Stimulated activated CD8-positive, alpha-beta memory T cell treated with anti-CD3 and anti-CD28 coated beads, Interleukin-12 subunit alpha, Interleukin-12 subunit beta, amount 100 ng/mL, for 1 hour (primary cell): ENCODE measurements around the gene TDRD3.

ENCODE experiments used
- DNase-seq: peaks from one replicate; pipeline ENCODE4 v3.0.0-alpha.2; 2020; ENCODE audit warnings: low read depth

Gene TDRD3

DNA sequence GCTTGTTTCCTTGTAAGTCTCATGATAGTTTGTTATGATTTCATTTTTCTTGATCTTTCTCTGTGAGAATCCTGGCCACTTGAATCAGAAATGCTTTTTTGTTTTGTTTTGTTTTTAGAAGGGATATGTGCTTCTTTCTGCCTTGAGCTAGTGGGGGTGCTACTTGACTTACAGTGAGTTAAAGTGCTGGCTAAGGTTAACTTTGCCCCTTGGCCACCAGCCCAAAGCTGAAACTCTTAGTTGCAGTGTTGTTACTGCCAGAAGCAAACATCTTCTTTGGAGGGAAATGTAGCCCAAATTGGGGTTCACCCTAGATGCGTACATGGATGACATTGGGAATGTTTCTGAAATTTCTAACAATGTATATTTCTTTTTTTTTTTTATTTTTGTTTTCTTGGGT is 57.4 kb downstream of the TDRD3 start:
- no peak for DNase-seq

DNA sequence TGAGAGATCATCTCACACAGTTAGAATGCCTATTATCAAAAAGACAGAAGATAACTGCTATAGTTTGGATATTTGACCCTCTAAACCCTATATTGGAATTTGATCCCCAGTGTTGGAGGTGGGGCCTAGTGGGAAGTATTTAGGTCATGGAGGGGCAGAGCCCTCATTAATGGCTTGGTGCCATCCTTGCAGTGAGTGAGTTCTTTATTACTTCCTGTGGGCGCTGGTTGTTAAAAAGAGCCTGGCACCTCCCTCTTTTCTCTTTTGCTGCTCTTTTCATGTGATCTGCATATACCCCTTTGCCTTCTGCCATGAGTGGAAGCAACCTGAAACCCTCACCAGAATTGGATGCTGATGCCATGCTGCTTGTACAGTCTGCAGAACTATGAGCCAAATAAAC is 66.8 kb downstream of the TDRD3 start:
- DNase-seq: no peak

DNA sequence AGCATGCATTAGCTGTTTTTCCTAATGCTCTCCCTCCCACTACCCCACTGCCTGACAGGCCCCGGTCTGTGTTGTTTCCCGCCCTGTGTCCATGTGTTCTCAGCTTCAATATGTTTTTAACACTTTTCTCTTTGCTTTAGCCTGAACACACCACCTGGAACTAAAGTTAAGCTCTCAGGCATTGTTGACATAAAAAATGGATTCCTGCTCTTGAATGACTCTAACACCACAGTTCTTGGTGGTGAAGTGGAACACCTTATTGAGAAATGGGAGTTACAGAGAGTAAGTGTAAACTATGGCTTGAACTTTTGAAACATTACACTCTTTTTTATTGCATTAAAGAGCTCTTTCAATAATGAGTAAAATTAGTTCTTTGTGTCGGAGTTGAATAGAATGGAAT is 70.1 kb downstream of the TDRD3 start:
- DNase-seq: no peak

DNA sequence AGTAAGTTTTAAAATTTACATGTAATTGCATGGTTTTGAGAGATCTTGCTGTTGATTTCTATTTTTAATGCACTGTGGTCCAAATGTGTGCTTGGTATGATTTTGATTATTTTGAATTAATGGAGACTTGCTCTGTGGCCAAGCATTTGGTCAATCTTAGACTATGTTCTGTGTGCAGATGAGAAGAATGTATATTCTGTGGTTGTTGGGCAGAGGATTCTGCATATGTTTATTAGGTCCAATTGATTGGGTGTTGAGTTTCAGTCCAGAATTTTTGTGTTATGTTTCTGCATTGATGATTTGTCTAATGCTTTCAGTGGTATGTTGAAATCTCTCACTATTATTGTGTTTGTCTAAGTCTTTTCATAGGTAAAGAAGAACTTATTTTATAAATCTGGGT is 82.3 kb downstream of the TDRD3 start:
- DNase-seq: no peak

DNA sequence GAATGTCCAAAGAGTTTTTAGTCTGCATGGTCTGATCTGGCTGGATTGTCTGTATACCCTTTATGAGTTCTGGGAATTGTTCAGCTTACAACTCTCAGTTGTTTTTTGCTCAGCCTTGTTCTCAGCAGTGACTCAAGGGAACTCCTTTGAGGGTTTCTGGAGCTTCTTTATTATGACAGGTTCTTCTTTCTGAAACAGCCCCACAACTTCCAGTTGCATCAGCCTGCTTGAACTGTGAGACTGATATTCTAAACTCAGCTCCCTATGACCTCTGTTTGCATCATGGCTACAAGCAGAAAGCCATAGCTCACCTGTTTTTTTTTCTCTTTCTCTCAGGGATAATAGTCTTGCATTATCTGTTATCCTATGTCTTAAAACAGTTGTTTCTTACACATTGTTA is 85.0 kb downstream of the TDRD3 start:
- no peak for DNase-seq

DNA sequence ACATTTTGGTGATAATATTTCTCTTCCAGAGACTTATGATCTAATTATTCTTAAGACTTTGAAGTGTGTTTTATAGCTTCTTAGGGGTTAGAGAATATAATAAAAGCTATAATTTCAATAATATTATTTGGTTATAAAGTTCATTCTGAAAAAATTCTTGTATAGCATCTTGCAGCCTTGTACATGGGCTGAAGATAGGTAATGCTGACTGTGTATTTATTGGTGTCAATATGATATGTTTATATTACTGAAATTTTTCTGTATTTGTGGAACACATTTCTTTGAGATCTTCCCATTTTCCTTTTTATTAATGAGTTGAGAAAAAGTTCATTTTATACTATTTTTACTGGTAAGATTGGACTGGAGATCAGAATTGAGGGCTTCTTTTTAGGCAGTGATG is 87.8 kb downstream of the TDRD3 start:
- no peak for DNase-seq

DNA sequence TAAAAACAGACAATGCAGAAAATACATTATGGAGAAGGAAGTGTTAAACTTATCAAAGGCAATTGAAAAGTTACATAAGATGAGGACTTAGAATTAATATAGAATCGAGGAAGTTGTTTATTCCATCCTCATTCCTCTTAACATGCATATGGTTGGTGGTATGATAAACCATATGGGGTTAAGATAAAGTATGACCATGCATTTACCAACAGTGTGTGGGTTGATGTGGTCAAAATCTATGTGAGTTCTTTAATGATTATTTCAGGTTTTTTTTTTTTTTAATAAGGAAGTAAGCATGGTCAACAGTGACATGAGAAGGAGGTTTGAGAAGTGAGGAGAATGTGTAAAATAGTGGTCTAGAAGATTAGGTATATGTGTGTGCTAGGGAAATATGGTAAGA is 94.5 kb downstream of the TDRD3 start:
- no peak for DNase-seq

DNA sequence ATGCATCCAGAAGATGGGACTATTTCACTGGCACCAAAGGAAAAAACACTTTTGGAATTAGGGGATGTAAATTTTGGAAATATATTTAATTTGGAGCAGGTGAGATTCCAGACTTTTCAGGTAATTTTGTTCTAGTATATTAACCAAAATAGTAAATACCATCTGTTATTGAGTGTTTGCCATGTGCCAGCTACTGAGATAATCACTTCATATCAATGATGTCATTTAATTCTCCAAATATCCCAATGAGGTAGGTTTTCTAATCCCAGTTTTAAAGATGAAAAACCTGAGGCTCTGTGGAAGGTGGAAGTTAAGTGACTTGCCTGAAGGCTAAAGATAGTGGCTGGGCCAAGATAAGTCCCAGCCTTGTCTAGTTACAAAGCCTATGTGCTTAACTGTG is 95.2 kb downstream of the TDRD3 start:
- no peak for DNase-seq

DNA sequence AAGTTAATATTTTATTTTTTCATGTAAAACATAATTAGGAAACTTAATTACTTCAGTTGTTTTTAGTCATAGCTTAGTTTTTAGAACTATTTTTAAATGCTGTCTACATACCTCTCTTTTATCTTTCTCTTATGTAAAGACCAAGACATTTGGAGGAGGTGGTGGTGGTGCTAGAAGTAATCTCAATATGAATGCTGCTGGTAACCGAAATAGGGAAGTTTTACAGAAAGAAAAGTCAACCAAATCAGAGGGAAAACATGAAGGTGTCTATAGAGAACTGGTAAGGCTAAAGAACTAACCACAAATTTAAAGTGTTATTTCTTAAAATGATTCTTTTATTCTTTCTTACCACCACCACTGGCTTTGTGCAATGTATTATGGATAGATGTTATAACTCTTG is 97.3 kb downstream of the TDRD3 start:
- DNase-seq: no peak

DNA sequence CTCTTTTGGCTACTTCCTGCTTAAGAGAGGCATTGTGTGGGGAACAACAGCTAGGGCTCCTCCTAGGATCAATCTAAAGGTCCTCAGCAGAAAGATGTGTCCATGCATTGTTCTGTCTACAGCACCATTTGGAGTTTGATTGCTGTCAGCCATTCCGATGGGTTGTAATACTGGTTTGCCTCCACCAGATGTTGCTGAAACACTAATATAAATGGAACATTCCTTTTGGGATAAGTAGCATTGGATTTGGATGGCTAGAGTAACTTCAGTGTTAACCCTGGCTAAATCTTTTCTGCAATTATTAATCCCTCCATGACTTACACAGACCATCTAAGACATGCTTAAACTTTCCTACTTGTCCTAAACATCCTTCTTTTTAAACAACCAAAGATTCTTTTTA is 104.2 kb downstream of the TDRD3 start:
- DNase-seq: no peak

DNA sequence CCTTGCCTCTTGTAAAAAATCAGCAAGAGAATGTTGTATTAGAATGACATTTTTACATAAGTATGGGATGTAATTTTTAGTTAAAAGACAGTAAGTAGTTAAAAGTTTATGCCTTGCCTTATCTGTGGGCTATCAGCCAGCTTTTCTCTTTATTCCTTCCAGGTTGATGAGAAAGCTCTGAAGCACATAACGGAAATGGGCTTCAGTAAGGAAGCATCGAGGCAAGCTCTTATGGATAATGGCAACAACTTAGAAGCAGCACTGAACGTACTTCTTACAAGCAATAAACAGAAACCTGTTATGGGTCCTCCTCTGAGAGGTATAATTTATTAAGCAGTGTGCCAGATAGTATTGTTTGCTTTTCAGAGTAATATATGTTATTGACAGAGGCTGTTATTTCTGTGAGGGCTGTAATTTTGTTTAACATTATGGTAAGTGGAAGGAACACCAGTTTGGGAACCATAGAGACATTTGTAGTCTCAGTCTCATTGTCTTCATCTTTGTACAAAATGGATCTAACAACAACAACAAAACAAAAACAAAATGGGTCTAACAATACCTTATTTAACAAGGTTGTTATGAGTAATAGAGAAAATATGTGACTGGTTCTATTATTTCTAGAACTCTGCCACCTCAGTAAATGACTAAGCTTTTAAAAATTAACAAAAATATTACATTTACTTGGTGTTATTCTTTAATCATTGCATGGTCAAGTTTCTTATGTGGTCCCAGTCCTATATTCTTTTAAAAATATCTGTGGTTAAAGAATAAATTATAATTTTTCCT is 112.8 kb downstream of the TDRD3 start:
- no peak for DNase-seq

DNA sequence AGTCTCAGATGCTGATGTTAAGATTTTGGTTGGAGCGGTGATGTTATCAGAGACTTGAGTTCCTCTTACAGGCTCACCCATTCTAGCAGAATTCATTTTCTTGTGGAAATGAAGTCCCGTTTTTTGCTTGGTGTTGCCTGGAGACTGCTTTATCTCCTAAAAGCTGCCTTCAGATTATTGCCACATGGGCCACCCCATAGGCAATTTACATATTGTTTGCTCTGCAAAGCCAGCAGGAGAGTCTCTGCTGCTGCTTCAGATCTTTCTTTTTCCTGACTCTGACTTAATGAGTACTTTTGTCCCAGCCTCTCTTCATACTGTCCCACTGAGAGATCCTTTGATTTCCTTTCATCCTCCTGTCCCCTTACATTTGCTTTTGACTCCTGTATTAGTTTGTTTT is 114.6 kb downstream of the TDRD3 start:
- DNase-seq: no peak

DNA sequence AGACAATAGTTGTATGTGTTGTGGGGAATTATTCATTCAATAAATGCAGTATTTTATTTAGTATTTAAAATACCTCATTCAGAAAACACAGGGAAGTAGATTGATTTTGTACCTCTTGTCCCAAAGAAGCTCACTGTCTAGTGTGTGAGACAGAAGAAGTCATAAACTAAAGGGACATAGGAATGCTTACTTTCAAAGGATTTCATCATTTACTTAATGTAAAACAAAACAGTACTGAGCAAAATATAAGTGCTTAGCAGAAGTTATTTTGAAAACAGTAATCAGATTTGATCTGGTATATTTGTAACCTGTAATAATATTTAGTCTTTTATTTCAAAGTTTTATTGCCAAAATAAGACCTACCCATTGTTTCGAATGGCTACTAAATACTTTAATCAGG is 117.9 kb downstream of the TDRD3 start:
- no peak for DNase-seq

DNA sequence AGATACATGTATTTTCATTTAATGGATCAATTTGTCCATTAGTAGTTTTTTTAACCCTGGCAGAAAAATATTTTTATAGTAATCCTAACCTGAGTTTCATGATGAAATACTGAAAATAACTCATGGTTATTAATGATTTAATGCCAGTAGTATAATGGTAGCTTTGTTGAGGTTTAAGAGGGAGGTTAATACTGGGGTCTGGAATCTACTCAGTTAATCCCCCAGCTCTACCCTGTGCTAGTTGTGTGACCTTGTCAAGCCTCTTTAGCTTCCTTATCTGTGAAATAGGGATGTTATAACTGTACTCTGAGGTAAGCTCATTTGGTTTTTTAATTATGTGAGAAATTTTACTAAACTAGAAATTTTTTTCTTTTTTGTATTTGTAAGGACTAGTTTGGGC is 122.5 kb downstream of the TDRD3 start:
- DNase-seq: no peak

DNA sequence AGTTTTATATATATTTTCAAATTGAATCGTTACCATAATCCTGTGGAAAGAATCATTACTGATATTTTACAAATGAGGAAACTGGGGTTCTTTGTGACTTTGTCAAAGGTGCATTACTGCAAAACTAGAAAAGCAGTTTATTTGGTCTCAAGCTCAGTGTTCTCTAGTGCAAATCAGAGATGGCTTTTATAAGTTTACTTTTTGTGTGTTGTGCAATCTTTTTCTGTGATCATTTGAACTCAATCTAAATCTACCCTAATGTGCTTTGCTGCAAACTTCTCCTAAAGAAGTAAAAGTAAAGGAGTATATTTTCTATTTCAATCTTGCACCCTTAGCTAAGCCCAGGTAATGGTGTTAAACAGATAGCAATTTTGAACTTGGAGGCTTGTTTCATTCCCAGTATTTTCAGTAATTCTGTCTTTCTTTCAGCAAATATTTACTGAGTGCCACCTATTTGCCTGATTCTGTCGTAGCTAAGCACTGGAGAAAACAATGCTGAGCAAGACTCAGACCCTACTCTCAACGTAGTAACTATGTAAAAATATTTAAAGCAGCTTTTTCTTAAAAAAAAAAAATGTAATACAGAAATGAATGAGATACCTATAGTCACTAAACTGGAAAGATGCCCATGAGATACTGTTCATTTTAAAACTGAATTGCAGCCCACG is 124.0 kb downstream of the TDRD3 start:
- DNase-seq: no peak

DNA sequence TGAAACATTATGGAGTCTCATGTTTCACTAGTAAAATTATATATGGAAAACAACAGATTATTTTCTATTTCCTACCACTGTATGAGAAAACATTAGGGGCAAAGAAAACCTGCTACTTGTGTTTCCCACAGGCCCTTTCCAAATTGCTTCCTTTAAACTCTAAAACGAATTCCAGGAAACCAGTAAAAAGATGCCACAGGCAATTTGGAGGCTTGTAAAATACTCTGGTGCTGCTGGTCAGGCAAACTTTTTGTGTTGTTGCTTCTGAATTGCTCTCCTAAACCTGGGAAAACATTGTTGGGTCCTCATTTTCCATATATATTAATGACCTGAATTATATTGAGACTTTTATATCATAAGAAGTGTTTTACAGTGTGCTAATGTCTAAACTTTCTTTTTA is 141.5 kb downstream of the TDRD3 start:
- DNase-seq: no peak

DNA sequence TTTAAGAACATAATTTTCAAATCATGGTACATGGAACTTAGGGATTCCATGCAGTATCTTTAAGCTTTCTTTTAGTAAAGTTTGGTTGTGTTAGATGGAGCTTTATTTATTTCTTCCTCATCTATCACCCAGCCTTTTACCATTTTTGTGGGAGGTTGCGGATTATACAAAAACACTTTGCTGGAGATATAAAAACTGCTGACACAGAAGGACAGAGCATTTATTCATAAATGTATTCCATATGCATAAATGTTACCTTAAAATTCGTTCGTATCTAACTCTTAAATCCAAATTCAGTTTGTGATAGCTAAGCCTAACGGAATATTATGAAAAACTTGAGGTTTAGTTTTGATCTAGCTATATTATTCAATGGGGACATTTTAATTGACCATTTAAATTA is 143.3 kb downstream of the TDRD3 start:
- no peak for DNase-seq

DNA sequence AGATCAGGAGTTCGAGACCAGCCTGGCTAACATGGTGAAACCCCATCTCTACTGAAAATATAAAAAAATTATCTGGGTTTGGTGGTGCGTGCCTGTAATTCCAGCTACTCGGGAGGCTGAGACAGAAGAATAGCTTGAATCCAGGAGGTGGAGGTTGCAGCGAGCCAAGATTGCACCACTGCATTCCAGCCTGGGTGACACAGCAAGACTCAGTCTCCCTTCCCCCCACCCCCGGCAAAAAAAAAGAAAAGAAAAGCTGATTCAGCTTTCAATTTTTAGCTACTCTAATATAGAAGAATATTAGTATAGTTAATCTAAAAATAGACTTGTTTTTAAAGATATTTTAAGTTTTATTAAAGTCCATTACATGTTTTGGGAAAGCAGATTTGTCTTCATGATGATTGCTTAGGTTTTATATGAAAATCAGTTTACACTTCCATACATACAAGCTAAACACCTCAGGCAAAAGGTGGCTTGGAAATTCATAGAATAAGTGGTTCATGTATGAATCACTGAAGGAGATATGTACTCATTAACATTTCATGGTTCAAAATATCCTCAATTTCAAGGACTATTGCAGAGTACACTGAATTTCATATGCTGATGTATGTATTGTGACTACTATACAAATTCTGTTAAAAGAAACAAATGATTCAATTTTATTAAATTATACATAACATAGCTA is 165.2 kb downstream of the TDRD3 start:
- DNase-seq: no peak

DNA sequence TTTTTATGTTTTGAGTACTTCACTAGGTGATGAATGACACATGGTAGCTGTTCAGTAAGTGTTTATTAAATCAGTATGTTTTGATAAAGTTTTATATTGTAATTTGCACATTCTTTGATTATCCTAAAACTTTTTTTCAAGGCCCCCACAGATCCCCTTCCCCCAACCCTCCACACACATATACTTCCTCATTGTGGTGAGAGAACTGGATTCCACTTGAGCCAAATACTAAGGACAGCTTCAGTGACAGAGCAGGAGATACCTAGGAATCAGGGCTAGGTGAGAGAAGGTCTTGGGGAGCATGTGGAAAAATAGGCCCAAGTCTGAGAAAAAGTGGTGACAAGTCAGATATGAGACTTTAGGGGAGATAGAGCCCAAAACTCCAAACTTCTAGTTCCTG is 174.6 kb downstream of the TDRD3 start:
- no peak for DNase-seq

DNA sequence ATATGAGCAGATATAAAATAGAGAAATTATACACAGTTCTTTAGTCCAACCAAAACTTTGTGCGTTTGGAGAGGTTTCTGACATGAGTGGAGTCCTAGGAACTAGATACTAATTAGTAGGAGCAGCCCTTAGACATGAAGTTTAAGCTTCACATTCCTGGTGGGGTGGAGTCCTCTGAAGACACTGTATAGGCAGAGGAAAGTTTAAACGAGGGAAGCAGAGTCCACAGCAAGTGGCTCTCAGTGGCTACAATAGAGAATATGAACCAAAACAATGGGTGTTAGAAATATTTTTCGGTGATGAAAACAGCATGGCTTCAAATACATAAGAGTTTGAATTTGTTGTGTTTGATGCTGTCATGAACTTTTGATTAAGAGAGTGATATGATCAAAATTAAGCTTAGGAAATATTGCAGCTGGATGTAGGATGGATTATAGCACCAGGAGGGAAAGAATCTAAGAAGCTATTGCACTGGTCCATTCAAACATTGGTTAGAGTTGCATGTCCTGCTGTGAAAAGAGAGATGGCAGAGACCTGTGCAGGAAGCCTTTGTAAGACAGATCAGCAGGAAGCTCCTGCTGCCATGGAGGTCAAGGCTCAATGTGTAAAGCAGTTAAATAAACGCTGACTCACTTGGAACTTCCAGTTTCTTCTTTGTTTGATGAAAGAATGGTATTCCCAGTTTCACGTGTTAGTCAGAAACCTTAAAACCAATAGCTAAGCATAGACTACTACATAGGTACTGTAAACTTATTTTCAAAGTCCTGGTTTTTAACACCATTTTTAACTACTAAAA is 175.2 kb downstream of the TDRD3 start:
- no peak for DNase-seq

DNA sequence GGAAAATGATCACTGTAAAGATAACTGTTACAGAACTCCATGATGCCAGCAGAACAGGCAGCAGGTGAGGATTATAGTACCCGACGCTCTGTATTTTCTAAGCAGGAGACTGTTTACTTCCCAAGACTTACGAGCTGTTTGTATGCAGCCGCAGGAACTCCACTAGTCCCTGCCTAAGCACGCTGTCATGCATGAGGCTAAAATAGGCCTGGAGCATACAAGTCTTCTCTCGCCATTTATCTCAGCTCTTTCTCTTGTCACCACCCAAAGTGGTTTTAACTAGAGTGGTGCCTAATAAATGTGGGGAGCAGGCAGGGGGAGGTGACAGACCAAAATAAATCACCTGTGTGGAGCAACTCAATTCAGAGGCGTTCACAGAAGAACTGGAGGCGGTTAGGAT is 175.8 kb downstream of the TDRD3 start:
- DNase-seq: no peak

DNA sequence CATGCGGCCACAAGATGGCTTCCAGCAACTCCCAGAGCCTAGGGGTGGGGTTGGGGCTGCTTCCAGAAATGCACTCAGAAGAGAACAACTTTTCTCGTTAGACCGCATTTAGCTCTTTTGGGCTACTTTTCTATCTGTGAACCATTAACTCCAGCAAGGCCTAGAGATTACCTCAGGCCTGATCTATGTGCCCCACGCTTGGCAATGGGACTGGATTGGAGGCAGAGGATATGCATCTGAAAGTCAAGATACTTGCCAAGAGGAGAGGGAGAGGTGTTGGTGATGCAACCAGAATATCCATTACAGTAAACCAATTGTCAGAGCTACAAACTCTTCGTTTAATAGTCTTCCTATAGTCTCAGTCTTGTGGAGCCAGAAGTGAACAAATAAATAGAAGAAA is 177.7 kb downstream of the TDRD3 start:
- DNase-seq: no peak

DNA sequence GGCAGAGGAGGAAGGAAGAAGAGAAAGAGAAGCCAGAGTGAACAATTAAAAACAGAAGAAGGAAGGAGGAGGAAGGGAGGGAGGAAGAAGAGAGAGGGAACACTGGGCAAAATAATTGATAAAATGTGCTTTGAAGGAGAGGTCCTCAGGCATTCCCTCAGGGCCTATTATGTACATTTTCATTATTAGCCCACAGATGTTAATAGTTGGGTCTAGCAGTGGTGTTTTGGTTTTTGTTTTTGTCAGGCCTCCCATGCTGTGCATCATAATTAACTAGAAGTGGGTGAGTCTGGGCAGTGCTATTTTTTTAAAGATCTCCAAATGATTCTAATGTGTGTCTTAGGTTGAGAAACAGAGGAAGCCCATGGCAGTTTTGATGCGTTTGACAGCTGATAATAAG is 178.1 kb downstream of the TDRD3 start:
- no peak for DNase-seq
